GM21786 (cell line): Measurements from ENCODE around the gene LSM5.
"Not testable (repeated sequence)": the region's sequence is repeated elsewhere in the genome, so short reads cannot be mapped to it uniquely, and the experiment has no call there.

Source experiments
- ATAC-seq: cut with Tn5 transposase; IDR thresholded peaks from one replicate; pipeline ENCODE4 v1.9.1; 2021; ENCODE audit not compliant: unreplicated experiment

LSM5 gene

DNA sequence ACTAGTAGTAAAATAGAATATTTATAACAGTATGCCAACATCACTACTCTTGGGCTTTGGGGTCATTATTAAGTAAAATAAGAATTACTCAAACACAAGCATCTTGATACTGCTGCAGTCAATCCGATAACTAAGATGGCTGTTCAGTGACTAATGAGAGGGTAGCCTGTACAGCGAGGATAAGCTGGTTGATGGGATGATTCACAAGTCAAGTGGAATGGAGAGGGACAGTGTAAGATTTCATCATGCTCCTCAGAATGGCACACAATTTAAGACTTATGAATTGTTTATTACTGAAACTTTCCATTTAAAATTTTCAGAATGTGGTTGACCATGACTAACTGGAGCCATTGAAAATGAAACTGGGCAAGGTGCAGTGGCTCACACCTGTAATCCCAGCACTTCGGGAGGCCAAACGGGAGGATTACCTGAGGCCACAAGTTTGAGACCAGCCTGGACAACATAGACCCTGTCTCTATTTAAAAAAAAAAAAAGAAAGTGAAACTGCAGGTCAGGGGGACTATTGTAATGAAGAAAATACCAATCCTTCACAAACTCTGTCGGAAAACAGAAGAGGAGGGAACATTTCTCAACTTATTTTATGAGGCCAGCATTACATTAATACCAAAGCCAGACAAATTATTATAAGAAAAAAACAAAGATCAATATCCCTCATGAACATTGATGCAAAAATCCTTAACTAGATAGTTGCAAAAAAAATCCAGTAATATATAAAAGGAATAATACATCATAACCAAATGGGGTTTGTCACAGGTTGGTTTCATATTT lies 16.3 kb upstream of the LSM5 start:
- peak; percentile 72 for ATAC-seq

DNA sequence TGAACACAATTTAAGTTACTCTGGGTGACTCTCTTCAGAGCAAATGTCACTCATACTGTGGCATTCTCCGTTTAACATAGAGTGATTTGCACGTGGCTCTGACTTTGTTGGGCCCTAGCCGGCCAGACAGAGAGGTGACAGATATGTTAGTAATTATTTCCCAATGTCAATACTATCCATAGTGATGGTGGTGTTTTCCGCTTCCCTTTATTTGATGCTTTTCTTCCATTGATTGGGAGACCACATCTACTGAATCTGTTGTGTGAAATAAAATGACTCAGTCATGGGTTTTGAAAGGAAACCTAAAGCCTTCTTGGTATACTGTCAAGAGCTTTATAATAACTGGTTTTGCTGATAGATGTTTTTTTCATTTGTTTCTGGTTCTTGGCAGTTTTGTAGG lies 12.5 kb upstream of the LSM5 start:
- ATAC-seq, result no peak

DNA sequence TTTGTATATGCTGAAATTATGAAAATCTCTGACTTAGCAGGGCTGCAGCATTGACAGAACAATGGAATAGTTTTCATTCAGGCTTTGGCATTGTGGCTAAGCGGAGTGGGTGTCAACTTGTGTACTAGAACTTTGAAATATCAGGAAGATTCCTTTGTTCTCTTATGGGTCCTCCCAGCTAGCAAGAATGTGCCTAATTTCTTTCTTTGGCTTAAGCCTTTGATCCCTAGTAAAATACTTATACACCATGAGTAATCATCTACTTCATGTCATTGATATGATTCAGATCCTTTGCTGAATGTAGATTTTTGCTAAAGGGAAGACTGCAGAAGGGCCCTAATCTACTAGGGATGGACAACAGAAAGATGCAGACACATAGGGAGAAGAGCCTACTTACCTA lies 11.3 kb upstream of the LSM5 start:
- ATAC-seq, result no peak

DNA sequence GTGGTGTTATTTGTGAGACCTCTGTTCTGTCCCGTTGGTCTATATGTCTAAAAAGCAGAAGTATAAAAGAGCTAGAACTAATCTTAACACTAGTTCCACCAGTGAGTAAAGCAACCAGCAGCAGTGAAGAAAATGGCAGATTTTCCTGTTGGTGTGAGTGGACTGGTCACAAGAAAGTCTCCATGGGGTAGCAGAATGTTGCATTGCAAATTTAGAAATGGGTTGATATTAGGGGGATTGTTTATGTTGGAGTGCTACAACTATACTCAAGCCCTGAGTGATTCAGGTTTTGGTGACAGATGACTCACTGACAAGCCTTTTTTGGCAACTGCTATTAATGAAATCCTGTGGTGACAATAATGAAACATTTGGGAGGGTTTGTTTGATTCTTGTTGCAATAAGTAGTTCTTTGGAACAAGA lies 10.8 kb upstream of the LSM5 start:
- ATAC-seq, result peak; percentile 72

DNA sequence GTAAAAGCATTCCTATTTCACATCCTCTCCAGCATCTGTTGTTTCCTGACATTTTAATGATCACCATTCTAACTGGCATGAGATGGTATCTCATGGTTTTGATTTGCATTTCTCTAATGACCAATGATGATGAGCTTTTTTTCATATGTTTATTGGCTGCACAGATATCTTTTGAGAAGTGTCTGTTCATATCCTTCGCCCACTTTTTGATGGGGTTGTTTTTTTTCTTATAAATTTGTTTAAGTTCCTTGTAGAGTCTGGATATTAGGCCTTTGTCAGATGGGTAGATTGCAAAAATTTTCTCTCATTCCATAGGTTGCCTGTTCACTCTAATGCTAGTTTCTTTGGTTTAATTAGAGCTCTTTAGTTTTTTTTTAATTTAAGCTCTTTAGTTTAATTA lies 10.0 kb upstream of the LSM5 start:
- ATAC-seq, result not testable (repeated sequence)

DNA sequence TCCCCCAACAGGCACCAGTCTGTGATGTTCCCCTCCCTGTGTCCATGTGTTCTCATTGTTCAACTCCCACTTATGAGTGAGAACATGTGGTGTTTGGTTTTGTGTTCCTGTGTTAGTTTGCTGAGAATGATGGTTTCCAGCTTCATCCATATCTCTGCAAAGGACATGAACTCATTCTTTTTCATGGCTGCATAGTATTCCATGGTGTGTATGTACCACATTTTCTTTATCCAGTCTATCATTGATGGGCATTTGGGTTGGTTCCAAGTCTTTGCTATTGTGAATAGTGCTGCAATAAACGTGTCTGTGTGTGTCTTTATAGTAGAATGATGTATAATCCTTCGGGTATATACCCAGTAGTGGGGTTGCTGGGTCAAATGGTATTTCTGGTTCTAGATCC lies 9.6 kb upstream of the LSM5 start:
- not testable (repeated sequence) for ATAC-seq

DNA sequence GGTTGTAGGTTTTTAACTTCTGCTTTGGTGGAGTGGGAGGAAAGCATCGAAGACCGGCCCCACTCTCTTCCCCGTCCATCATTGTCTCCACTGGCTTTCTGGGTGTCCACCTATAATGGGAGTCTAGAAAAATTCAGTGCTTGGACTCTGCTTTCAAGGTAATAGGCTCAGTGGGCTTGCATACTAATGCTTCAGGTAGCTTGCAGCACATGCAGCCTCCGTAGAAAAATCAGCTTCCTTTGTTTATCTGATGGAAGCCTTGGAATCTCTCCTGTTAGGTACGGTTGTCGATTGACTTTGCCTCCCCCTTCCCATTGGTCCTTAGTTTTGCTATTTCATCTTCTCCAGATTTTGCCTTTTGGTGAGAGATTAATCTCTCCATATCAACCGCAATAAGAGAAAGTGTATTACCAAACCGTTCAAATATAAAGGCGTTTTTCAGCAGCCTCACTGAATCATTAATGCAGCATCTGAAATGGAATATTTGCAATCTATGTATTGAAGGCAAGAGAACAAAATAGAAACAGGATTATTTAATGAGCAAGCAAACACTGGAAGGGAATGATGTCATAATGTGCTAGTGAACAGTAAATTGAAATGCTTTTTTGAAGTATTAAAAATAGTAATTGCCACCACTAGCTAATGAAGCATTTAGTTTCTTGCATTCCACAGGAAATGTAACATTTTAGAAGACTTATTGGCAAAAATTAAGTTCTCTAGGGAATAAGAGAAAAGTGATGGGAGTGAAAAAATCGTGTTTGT lies 6.1 kb upstream of the LSM5 start:
- no peak for ATAC-seq

DNA sequence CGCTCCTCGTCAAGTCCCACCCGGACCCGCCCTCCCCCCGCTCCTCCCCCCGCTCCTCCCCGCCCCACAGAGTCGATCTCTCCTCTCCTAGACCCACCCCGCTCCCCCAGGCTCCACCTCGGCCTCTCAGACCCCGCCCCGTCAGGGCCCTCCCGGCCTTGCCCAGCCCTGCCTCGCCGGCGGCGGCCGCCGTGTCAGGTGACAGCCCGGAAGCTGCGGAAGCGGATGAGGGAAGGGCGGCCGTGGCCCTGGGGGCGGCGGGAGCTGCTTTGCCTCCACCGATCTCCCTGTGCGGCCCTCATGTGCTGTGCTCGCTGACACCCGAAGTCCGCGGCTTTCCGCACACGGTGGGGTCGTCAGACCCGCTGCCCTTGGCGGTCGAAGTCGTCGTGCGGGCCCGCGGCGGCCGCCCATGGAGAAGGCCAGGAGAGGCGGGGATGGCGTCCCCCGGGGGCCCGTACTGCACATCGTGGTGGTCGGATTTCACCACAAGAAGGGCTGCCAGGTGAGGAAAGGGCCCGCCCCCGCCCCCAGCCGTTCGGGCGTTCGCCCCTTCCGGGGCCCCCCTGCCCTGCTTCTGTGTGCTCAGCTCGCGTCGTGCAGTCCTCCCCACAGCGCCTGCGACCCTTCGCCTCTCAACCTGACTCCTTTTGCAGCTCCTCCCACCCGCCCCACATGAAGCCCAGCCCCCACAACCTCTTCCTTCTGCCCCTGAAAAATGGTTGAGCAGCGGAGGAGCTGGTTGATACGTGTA lies 5.3 kb upstream of the LSM5 start, which contains the start of gene AVL9:
Gene AVL9, plus strand, starts transcription at position 192 of the 754 bp plus-strand sequence. Its CDS starts 221 bp downstream, at position 413.
- peak; percentile 94 for ATAC-seq

DNA sequence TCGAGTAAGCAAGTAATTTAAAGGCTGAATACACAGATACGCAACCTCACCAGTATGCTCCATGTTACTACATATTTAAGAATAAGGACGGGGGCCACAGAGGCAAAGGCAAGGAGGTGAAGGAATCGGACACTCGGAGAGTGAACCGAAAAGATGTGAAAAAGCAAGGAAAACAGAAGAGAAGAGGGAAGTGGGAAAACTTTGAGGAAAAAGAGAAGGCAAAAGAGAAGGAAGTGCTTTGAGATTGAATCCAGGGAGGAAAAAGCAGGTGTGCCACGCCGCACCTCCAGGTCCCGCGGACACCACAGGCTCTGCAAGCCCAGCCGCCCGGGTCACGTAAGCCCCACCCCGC lies 4.7 kb upstream of the LSM5 start:
- ATAC-seq, result no peak

DNA sequence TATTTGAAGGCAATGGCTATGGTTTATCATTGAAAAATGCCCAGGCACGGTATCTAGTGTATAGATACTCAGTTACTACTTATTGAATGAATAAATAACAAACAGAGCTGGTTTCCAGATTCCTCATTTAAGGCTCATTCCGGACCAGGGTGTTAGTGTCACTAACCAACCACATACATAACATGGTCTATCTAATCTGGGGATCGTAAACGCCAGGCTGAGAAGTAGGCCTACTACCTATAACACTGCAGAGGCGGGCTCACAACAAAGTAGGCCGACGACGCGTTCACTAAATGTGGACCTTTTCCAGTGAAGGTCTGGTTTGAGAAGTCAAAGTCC lies 423 bp downstream of the LSM5 start:
- no peak for ATAC-seq

DNA sequence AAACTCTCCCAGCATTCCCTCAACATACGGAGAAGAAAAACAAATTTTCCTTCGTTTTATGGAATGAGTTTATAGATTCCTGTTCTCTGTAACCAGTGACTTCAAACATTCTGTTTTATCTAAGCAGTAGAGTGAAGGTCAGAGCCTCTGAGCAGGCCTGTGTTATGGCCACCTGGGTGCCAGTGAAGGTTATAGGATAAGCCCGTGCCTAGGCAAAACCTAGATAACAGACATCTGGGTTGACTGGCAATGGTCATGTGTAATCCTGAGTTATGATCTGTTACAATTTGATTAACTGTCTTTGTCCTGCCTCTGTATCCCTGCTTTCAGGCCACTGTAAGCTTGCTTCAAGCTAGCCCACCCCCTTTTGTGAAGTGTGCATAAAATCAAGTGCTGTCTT lies 8.3 kb downstream of the LSM5 start:
- no peak for ATAC-seq

DNA sequence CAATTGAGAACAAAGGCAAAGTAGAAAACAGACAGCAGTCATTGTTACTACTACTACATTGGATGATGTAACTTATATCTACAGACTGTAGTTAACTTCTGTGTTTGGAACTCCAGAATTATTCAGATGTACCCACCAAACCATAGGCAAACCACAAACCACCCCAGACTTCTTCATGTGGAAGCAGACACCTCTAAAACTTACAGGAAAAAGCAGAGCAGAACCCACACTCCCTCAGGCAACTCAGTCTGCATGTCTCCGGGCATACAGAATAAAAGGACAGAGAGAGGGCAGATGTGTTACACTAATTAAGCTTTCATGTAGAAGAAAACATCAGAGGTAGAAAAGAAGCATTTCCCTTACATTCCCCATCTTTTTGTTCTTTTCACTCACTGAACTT lies 9.0 kb downstream of the LSM5 start:
- no peak for ATAC-seq

DNA sequence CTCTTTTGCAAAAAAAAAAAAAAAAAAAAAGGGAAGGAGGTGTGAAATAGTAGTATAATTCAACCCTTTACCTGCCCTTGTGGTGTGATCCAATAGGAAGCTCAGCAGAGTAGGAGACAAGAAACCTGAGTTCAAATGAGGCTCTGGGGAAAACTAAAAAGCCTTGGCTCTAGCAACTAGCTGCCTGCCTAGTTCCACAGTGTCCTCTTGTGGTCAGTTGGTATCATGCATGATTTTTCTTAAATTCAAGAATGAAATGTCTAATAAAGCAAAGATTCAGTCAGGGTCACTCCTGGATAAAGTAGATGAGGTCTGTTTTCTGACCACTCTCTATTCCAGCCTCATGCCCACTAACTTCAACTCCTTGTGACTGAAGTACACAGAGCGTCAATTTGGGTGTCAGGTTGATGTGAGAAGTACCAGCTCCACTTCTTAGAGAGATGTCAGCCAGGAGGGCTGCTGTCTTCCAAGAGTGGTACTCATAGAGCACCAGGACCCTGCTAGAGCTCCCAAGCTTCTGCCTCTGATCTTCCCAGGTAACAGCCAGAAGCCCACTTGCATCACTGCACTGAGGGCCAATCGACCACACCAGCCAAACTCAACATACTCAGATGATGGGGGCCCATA lies 10.5 kb downstream of the LSM5 start:
- no peak for ATAC-seq

DNA sequence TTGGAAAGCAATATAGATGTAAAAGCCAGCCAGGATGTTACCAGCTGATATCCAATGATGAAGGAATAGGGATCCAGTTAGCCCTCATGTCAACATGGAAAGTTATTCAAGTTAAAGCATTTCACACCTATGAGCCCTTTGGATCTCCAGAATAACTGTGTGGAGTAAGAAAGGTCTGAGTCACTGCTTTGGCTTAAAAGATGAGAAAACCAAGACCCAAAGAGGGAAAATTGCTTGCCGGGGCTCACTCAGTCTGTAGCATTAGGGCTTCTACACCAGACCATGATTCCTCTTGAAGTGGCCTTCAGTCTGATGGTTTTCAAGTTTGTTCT lies 12.6 kb downstream of the LSM5 start:
- no peak for ATAC-seq

DNA sequence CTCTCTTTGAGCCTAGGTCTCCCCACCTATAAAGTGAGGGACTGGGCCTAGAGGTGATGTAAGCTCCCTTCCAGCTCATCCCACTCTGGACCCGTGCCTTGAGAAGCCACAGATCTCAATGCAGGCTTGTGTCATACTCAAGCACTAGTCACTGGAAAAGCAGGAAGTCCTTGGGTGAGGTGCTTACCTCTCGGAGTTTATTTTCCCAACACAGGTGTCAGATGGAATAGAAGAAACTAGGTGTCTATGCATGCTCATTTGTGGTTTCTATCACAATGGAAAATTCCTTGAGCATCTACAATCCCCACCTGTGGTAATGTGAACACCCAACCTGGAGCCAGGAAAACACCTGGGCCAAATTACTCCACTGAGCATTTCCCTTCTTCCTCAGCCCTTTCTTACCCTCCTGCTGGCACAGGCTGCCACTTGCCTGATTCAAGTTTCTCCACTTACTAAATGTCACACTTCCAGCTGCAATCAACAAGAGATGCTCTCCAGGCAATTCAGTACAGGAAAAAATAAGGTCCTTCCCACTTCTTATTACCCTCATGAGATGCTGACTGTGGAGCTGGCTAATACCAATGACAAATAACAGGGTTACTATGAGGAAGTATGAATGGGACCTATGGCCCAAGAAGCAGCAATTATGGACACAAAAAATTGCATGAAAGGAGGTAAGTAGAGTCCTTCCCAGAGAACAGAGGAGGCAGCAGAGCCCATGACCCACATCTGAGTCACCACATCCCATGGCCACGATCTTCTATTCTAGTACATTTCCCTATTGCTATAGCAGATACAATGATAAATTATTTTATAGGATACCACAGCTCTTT lies 13.1 kb downstream of the LSM5 start:
- no peak for ATAC-seq

DNA sequence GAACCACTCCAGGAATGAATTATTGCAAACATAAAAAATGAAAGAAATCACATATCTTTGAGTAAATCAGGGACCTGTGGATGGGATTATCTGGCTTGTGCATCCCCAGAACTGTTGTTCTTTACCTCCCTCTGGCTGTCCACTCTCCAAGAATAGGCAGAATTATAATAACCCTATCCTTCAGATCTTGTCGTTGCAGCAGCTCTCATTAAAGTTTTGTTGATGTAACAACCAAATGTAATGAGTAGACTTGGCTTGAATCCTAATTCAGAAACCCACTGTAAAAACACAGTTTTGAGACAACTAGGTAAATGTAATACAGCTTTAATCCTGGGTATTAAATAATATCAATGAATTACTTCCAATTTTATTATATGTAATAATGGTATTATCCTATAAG lies 16.2 kb downstream of the LSM5 start:
- ATAC-seq, result no peak

DNA sequence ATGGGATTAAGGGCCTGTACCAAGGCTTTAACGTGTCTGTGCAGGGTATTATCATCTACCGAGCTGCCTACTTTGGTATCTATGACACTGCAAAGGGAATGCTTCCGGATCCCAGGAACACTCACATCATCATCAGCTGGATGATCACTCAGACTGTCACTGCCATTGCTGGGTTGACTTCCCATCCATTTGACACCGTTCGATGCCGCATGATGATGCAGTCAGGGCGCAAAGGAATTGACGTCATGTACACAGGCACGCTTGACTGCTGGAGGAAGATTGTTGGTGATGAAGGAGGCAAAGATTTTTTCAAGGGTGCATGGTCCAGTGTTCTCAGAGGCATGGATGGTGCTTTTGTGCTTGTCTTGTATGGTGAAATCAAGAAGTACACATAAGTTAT lies 18.2 kb downstream of the LSM5 start:
- ATAC-seq, result no peak

DNA sequence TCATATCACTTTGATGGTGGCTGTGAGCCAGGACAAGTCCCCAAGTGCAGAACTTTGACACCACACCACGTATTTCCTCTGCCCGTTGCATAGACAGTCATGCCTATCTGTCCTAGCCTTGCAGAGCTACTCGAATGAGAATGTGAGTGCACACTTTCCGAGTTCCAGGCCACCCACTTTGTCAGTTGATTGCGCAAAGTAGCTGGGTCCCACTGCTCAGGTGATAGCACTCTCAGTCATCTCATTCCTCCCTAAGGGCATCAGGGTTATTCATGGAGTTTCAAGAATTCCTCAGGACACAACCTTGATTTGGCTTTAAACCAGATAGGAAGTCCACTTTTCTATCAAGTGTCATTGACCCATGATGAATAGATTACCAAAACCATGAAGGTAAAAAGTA lies 19.3 kb downstream of the LSM5 start:
- no peak for ATAC-seq

DNA sequence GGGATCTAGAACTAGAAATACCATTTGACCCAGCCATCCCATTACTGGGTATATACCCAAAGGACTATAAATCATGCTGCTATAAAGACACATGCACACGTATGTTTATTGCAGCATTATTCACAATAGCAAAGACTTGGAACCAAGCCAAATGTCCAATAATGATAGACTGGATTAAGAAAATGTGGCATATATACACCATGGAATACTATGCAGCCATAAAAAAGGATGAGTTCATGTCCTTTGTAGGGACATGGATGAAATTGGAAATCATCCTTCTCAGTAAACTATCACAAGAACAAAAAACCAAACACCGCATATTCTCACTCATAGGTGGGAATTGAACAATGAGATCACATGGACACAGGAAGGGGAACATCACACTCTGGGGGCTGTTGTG lies 20.2 kb downstream of the LSM5 start:
- not testable (repeated sequence) for ATAC-seq

DNA sequence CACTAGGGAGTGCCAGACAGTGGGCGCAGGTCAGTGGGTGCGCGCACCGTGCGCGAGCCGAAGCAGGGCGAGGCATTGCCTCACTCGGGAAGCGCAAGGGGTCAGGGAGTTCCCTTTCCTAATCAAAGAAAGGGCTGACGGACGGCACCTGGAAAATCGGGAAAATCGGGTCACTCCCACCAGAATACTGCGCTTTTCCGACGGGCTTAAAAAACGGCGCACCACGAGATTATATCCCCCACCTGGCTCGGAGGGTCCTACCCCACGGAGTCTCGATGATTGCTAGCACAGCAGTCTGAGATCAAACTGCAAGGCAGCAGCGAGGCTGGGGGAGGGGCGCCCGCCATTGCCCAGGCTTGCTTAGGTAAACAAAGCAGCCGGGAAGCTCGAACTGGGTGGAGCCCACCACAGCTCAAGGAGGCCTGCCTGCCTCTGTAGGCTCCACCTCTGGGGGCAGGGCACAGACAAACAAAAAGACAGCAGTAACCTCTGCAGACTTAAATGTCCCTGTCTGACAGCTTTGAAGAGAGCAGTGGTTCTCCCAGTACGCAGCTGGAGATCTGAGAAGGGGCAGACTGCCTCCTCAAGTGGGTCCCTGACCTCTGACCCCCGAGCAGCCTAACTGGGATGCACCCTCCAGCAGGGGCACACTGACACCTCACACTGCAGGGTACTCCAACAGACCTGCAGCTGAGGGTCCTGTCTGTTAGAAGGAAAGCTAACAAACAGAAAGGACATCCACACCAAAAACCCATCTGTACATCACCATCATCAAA lies 25.4 kb downstream of the LSM5 start:
- not testable (repeated sequence) for ATAC-seq
